HepG2 (cell line): ENCODE data around the gene ESF1. TPM values are rescaled to one million over a fixed set of nuclear protein-coding genes. Genes with fewer than 3 reads are reported as not detected.

Experiments
- EEA1 ChIP-seq: sonication (generic); formaldehyde crosslinking; IDR thresholded peaks from 2 replicates; pipeline ENCODE4 v1.5.1; 2020; ENCODE audit warnings: mild to moderate bottlenecking, missing genetic modification reagents, borderline replicate concordance
- FOSL1 ChIP-seq: sonication (generic); formaldehyde crosslinking; IDR thresholded peaks from 2 replicates; pipeline ENCODE4 v1.9.0; 2021; ENCODE audit warnings: missing genetic modification reagents, borderline replicate concordance
- HNRNPK ChIP-seq: fragments of 200-400 bp; formaldehyde crosslinking; IDR thresholded peaks from 2 replicates; pipeline ENCODE4 v1.6.1; 2018; ENCODE audit warnings: low read length, low read depth, moderate library complexity, mild to moderate bottlenecking; ENCODE audit not compliant: poor library complexity, severe bottlenecking
- MYC ChIP-seq: sonication (generic); formaldehyde crosslinking; IDR thresholded peaks from 2 replicates; pipeline ENCODE4 v1.9.0; 2021; ENCODE audit warnings: missing genetic modification reagents, borderline replicate concordance
- MYPOP ChIP-seq: sonication (generic); formaldehyde crosslinking; IDR thresholded peaks from 2 replicates; pipeline ENCODE4 v1.8.1; 2023; ENCODE audit warnings: mild to moderate bottlenecking, moderate library complexity, missing genetic modification reagents
- PRMT3 ChIP-seq: sonication (generic); formaldehyde crosslinking; IDR thresholded peaks from 2 replicates; pipeline ENCODE4 v1.8.1; 2022; ENCODE audit warnings: low read depth, mild to moderate bottlenecking, moderate library complexity, missing genetic modification reagents, borderline replicate concordance
- SRSF9 ChIP-seq: fragments of 200-400 bp; formaldehyde crosslinking; IDR thresholded peaks from 2 replicates; pipeline ENCODE4 v1.6.1; 2018; ENCODE audit warnings: borderline replicate concordance, mild to moderate bottlenecking, low read depth, low read length; ENCODE audit not compliant: insufficient read depth, poor library complexity, severe bottlenecking
- ZBTB7A ChIP-seq: sonication (generic); formaldehyde crosslinking; IDR thresholded peaks from 2 replicates; pipeline ENCODE4 v1.8.0; 2022; ENCODE audit warnings: mild to moderate bottlenecking, missing genetic modification reagents
- ZNF280B ChIP-seq: sonication (generic); formaldehyde crosslinking; IDR thresholded peaks from 2 replicates; pipeline ENCODE4 v1.5.0; 2020; ENCODE audit warnings: missing genetic modification reagents, mild to moderate bottlenecking, borderline replicate concordance
- ZNF577 ChIP-seq: sonication (generic); formaldehyde crosslinking; IDR thresholded peaks from 2 replicates; pipeline ENCODE4 v1.4.0; 2020; ENCODE audit warnings: mild to moderate bottlenecking, low read depth, missing genetic modification reagents, borderline replicate concordance
- ZNF775 ChIP-seq: sonication (generic); formaldehyde crosslinking; IDR thresholded peaks from 2 replicates; pipeline ENCODE4 v1.4.0; 2020; ENCODE audit warnings: missing genetic modification reagents, mild to moderate bottlenecking, moderate library complexity, borderline replicate concordance
- ZNF883 ChIP-seq: sonication (generic); formaldehyde crosslinking; IDR thresholded peaks from 2 replicates; pipeline ENCODE4 v1.5.1; 2020; ENCODE audit warnings: mild to moderate bottlenecking, missing genetic modification reagents; ENCODE audit errors: not compliant biosample characterization
- ZSCAN21 ChIP-seq: sonication (generic); formaldehyde crosslinking; IDR thresholded peaks from 2 replicates; pipeline ENCODE4 v1.8.0; 2022; ENCODE audit warnings: mild to moderate bottlenecking, missing genetic modification reagents, moderate library complexity, borderline replicate concordance
- polyA plus RNA-seq, 8 experiments: library from polyadenylated mRNA; depleted of rRNA in 3 of 8; stranded (reverse) in 7 of 8; unstranded in 1 of 8; fragments of >200 nt; fragmentation: Illumina TruSeq in 4 of 8; extraction: Trizol in 4 of 8; gene quantifications; 2 replicates each; pipeline versions ENCODE4 v1.2.1 to v1.2.3, GENCODE V29; 2011 to 2016; ENCODE audit warnings: low read depth in 4 of 8, missing spikeins in 1 of 8, mixed read lengths in 1 of 8; ENCODE audit not compliant: insufficient read depth in 1 of 8
- total RNA-seq, 5 experiments: library from RNA; depleted of rRNA; stranded (reverse); fragments of >200 nt; fragmentation: Illumina TruSeq; extraction: Trizol; gene quantifications; 2 replicates each; pipeline ENCODE4 v1.2.3, GENCODE V29; 2016; ENCODE audit warnings: low read depth in 1 of 5
- TF ChIP-seq, protein P1 (sequence below): sonication (generic); formaldehyde crosslinking; IDR thresholded peaks from 2 replicates; pipeline ENCODE4 v1.9.0; 2021; ENCODE audit warnings: mild to moderate bottlenecking, missing genetic modification reagents
- TF ChIP-seq, protein P2 (sequence below): conservative IDR thresholded peaks from 2 replicates; pipeline ENCODE4 v1.6.1; 2018; ENCODE audit warnings: missing genetic modification reagents

Gene ESF1
- total and polyA plus RNA-seq, 2 of the 13 experiments (the other 11 are each of a cell fraction or from before 2014, with no cell fraction given) = 7.3 to 66.9 TPM

DNA sequence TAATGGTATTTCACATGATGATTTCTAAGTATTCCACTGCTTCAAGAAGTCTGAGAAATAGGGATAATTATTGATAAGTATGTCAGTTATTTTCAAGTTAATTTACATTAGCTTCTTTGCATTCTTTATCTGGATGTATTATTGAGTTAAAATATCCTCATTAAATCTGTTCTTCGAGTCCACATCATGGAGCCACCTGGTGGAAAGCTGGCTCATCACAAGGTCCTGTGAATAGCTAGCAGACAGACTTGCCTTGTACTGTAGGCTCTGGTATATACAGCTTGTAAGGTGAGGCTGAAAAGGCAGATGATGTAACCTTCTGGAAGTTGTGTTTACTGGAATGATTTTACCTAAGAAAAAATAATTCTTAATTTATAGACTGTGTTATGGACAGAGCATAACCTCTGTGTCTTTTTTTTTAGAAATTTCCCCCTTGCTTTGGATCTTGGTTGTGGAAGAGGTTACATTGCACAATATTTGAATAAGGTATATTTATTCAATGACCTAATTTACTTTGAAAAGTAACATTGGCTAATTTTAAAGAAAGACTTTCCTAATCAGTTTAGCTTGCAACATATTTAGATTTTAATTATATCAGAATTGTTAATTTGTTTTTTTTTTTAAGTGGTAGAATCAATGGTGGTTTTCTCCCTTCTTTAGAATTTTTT is 3.6 kb upstream of the ESF1 start (continued):
- TF ChIP-seq ZNF775 (CRISPR knock-in tag) (no peak), ZNF280B (no peak), FOSL1 (CRISPR knock-in tag) (no peak), MYPOP (no peak), EEA1 (no peak), HNRNPK (no peak), ZNF577 (CRISPR knock-in tag) (no peak), MYC (CRISPR knock-in tag) (no peak), ZSCAN21 (CRISPR knock-in tag) (no peak), SRSF9 (no peak), ZNF883 (CRISPR knock-in tag) (no peak), ZBTB7A (CRISPR knock-in tag) (no peak), PRMT3 (CRISPR knock-in tag) (no peak)
- TF ChIP-seq, protein P1, sequence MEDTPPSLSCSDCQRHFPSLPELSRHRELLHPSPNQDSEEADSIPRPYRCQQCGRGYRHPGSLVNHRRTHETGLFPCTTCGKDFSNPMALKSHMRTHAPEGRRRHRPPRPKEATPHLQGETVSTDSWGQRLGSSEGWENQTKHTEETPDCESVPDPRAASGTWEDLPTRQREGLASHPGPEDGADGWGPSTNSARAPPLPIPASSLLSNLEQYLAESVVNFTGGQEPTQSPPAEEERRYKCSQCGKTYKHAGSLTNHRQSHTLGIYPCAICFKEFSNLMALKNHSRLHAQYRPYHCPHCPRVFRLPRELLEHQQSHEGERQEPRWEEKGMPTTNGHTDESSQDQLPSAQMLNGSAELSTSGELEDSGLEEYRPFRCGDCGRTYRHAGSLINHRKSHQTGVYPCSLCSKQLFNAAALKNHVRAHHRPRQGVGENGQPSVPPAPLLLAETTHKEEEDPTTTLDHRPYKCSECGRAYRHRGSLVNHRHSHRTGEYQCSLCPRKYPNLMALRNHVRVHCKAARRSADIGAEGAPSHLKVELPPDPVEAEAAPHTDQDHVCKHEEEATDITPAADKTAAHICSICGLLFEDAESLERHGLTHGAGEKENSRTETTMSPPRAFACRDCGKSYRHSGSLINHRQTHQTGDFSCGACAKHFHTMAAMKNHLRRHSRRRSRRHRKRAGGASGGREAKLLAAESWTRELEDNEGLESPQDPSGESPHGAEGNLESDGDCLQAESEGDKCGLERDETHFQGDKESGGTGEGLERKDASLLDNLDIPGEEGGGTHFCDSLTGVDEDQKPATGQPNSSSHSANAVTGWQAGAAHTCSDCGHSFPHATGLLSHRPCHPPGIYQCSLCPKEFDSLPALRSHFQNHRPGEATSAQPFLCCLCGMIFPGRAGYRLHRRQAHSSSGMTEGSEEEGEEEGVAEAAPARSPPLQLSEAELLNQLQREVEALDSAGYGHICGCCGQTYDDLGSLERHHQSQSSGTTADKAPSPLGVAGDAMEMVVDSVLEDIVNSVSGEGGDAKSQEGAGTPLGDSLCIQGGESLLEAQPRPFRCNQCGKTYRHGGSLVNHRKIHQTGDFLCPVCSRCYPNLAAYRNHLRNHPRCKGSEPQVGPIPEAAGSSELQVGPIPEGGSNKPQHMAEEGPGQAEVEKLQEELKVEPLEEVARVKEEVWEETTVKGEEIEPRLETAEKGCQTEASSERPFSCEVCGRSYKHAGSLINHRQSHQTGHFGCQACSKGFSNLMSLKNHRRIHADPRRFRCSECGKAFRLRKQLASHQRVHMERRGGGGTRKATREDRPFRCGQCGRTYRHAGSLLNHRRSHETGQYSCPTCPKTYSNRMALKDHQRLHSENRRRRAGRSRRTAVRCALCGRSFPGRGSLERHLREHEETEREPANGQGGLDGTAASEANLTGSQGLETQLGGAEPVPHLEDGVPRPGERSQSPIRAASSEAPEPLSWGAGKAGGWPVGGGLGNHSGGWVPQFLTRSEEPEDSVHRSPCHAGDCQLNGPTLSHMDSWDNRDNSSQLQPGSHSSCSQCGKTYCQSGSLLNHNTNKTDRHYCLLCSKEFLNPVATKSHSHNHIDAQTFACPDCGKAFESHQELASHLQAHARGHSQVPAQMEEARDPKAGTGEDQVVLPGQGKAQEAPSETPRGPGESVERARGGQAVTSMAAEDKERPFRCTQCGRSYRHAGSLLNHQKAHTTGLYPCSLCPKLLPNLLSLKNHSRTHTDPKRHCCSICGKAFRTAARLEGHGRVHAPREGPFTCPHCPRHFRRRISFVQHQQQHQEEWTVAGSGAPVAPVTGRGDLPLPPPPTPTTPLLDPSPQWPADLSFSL (CRISPR knock-in tag) = no peak
- TF ChIP-seq, protein P2, sequence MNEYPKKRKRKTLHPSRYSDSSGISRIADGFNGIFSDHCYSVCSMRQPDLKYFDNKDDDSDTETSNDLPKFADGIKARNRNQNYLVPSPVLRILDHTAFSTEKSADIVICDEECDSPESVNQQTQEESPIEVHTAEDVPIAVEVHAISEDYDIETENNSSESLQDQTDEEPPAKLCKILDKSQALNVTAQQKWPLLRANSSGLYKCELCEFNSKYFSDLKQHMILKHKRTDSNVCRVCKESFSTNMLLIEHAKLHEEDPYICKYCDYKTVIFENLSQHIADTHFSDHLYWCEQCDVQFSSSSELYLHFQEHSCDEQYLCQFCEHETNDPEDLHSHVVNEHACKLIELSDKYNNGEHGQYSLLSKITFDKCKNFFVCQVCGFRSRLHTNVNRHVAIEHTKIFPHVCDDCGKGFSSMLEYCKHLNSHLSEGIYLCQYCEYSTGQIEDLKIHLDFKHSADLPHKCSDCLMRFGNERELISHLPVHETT (CRISPR knock-in tag) = no peak
